Measurements from ENCODE around the gene TIMM8B.

Gene TIMM8B

GRCh38 chr11:112086422-112087191, at the start of gene TIMM8B, which contains the start of gene SDHD:
TSS of gene TIMM8B (minus strand) at chr11:112086756. CDS start at chr11:112086723, 33 bp downstream.
TSS of gene SDHD (plus strand) at chr11:112086873. CDS start at chr11:112086908, 35 bp downstream.
- peak; percentile 97 for DNase-seq (ENCODE audit: low spot score)
- TF ChIP-seq CTCF (IDR thresholded peaks at IDR 0.05), result no peak
- H3K4me3 ChIP-seq, result peak within 1 kb of the TSS; percentile 90
- H3K27ac ChIP-seq, result peak within 1 kb of the TSS; percentile 75 to 82

- TF ChIP-seq CTCF (IDR thresholded peaks at IDR 0.05), result no peak
- Histone ChIP-seq H3K27ac (no peak overlapping the region), H3K4me3 (no peak overlapping the region)
- no peak for DNase-seq (ENCODE audit: low spot score)
Observed at GRCh38 chr11:112134473-112134872, 47.9 kb upstream of the TIMM8B start.

GRCh38 chr11:112132737-112133136, 46.2 kb upstream of the TIMM8B start:
- H3K4me3 ChIP-seq, result no peak overlapping the region
- TF ChIP-seq CTCF (IDR thresholded peaks at IDR 0.05), result no peak
- DNase-seq (ENCODE audit: low spot score), result no peak
- no peak overlapping the region for H3K27ac ChIP-seq

- DNase-seq (ENCODE audit: low spot score), result no peak
- TF ChIP-seq CTCF (IDR thresholded peaks at IDR 0.05), result no peak
- Histone ChIP-seq H3K4me3 (no peak overlapping the region), H3K27ac (no peak overlapping the region)
Observed at GRCh38 chr11:112129656-112130055, 43.1 kb upstream of the TIMM8B start.

- Histone ChIP-seq H3K27ac (peak overlapping the region in 1 of 2 donors; percentile 29), H3K4me3 (no peak overlapping the region)
- no peak for TF ChIP-seq CTCF (IDR thresholded peaks at IDR 0.05)
- DNase-seq (ENCODE audit: low spot score), result no peak
Observed at GRCh38 chr11:112128483-112129121, 42.0 kb upstream of the TIMM8B start.

- no peak for TF ChIP-seq CTCF (IDR thresholded peaks at IDR 0.05)
- no peak overlapping the region for H3K4me3 ChIP-seq
- no peak for DNase-seq (ENCODE audit: low spot score)
- no peak overlapping the region for H3K27ac ChIP-seq
Observed at GRCh38 chr11:112127056-112127455, 40.5 kb upstream of the TIMM8B start.

- Histone ChIP-seq H3K27ac (no peak overlapping the region), H3K4me3 (no peak overlapping the region)
- DNase-seq (ENCODE audit: low spot score), result no peak
- TF ChIP-seq CTCF (IDR thresholded peaks at IDR 0.05), result no peak
Observed at GRCh38 chr11:112123129-112123528, 36.6 kb upstream of the TIMM8B start.

All from coronary artery (tissue), 2 donors.